ENCODE data around the gene EPM2A. TPM values are rescaled to one million over a fixed set of nuclear protein-coding genes. Genes with fewer than 3 reads are reported as not detected.

Gene EPM2A
- total and polyA plus RNA-seq, 10 of the 15 experiments (the other 5 are each of a cell fraction or from before 2014, with no cell fraction given), result 3.4 to 13.0 (median 7.9) TPM

DNA sequence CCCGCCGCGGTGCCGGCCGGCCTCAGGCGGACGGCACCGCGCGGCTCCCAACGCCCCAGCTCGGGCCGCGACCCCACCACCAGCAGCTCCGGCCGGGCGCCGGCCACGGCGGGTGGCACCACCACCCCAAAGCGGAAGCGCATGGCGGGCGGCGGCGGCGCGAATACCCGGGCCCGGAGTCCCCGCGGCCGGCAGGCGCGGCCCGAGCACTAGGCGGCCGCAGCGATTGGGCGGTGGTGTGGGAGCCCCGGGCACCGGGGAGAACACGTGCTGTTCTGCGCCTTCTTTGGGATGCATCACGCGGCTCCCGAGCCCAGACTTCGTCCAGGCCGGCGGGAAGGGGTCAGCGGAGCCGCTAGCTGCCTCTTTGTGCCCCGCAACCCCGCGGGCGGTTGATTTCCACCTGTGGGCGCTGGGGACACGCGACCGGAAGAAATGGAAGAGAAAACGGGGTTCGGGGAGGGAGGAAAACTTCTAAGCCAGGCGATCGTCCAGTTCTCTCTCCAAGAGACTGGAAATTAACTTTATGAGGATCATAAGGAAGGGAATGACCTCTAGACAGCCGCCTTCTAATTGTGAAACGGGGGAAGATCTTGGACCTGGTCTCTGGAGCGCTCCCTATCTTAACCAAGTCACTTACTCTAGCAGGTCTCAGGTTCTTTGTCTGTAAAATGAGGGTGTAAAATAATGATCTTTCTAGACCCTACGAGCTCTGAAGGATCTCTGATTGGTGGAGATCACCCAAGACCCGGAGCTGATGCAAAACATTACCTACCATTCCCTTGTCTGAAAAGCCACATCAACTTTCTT, at the start of gene EPM2A (continued):
- TF ChIP-seq, protein P1, sequence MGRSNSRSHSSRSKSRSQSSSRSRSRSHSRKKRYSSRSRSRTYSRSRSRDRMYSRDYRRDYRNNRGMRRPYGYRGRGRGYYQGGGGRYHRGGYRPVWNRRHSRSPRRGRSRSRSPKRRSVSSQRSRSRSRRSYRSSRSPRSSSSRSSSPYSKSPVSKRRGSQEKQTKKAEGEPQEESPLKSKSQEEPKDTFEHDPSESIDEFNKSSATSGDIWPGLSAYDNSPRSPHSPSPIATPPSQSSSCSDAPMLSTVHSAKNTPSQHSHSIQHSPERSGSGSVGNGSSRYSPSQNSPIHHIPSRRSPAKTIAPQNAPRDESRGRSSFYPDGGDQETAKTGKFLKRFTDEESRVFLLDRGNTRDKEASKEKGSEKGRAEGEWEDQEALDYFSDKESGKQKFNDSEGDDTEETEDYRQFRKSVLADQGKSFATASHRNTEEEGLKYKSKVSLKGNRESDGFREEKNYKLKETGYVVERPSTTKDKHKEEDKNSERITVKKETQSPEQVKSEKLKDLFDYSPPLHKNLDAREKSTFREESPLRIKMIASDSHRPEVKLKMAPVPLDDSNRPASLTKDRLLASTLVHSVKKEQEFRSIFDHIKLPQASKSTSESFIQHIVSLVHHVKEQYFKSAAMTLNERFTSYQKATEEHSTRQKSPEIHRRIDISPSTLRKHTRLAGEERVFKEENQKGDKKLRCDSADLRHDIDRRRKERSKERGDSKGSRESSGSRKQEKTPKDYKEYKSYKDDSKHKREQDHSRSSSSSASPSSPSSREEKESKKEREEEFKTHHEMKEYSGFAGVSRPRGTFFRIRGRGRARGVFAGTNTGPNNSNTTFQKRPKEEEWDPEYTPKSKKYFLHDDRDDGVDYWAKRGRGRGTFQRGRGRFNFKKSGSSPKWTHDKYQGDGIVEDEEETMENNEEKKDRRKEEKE (IDR thresholded peaks at IDR 0.05), result no peak
- TF ChIP-seq REST (IDR thresholded peaks at IDR 0.05; ENCODE audit: low read depth, low read length) (no peak), MTA2 (IDR thresholded peaks at IDR 0.05; ENCODE audit: low read depth) (peak; percentile 33; the same call in 1 of the 2 replicates), NFYA (IDR thresholded peaks at IDR 0.05; ENCODE audit: borderline replicate concordance, low read depth, low read length) (no peak), SMARCA5 (IDR thresholded peaks at IDR 0.05) (peak; percentile 68; the same call in 1 of the 2 replicates), CHD4 (IDR thresholded peaks at IDR 0.05) (no peak), FOS (IDR thresholded peaks at IDR 0.05; ENCODE audit: borderline replicate concordance, extremely low read depth, insufficient read length) (no peak), KLF5 (IDR thresholded peaks at IDR 0.05; ENCODE audit: partially characterized antibody) (no peak), RAD51 (IDR thresholded peaks at IDR 0.05) (peak; percentile 62), PML (IDR thresholded peaks at IDR 0.05; ENCODE audit: low read length) (peak; percentile 96), TCF12 (IDR thresholded peaks at IDR 0.05; ENCODE audit: low read depth, low read length) (no peak), MYC (IDR thresholded peaks at IDR 0.05; ENCODE audit: insufficient read depth, insufficient read length, insufficient replicate concordance, low read length, severe bottlenecking) (peak; percentile 50), IRF4 (IDR thresholded peaks at IDR 0.05; ENCODE audit: low read depth, low read length) (no peak), PAX8 (IDR thresholded peaks at IDR 0.05) (no peak), LARP7 (IDR thresholded peaks at IDR 0.05) (peak; percentile 60), NRF1 (conservative IDR thresholded peaks at IDR 0.05; ENCODE audit: low read depth, low read length) (no peak), SIN3A (IDR thresholded peaks at IDR 0.05; ENCODE audit: low read depth, low read length) (no peak), NBN (IDR thresholded peaks at IDR 0.05) (peak; percentile 49; the same call in 1 of the 2 replicates)
- TF ChIP-seq, protein P2, sequence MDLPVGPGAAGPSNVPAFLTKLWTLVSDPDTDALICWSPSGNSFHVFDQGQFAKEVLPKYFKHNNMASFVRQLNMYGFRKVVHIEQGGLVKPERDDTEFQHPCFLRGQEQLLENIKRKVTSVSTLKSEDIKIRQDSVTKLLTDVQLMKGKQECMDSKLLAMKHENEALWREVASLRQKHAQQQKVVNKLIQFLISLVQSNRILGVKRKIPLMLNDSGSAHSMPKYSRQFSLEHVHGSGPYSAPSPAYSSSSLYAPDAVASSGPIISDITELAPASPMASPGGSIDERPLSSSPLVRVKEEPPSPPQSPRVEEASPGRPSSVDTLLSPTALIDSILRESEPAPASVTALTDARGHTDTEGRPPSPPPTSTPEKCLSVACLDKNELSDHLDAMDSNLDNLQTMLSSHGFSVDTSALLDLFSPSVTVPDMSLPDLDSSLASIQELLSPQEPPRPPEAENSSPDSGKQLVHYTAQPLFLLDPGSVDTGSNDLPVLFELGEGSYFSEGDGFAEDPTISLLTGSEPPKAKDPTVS (IDR thresholded peaks at IDR 0.05; ENCODE audit: low read depth, low read length), result no peak
- TF ChIP-seq, protein P3, sequence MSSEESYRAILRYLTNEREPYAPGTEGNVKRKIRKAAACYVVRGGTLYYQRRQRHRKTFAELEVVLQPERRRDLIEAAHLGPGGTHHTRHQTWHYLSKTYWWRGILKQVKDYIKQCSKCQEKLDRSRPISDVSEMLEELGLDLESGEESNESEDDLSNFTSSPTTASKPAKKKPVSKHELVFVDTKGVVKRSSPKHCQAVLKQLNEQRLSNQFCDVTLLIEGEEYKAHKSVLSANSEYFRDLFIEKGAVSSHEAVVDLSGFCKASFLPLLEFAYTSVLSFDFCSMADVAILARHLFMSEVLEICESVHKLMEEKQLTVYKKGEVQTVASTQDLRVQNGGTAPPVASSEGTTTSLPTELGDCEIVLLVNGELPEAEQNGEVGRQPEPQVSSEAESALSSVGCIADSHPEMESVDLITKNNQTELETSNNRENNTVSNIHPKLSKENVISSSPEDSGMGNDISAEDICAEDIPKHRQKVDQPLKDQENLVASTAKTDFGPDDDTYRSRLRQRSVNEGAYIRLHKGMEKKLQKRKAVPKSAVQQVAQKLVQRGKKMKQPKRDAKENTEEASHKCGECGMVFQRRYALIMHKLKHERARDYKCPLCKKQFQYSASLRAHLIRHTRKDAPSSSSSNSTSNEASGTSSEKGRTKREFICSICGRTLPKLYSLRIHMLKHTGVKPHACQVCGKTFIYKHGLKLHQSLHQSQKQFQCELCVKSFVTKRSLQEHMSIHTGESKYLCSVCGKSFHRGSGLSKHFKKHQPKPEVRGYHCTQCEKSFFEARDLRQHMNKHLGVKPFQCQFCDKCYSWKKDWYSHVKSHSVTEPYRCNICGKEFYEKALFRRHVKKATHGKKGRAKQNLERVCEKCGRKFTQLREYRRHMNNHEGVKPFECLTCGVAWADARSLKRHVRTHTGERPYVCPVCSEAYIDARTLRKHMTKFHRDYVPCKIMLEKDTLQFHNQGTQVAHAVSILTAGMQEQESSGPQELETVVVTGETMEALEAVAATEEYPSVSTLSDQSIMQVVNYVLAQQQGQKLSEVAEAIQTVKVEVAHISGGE (CRISPR knock-in tag; IDR thresholded peaks at IDR 0.05), result no peak
